Endothelial cell of umbilical vein (primary cell): ENCODE measurements around the gene PHOX2A. TPM values are rescaled to one million over a fixed set of nuclear protein-coding genes. Genes with fewer than 3 reads are reported as not detected.

Experiments
- BruUV-seq: library from RNA; stranded (reverse); fragments of 400-500 nt; replicated peaks from 2 replicates; lab custom pipeline; 2021; lab: Mats Ljungman, UMichigan
- CTCF ChIA-PET: fragments of 300-600, 350-600 bp; sonication (Branson Sonifier 250); formaldehyde crosslinking; loops from one replicate; lab custom pipeline; 2021; ENCODE audit warnings: antibody characterized with exemption, inconsistent platforms; lab: Charles Lee
- POLR2A ChIA-PET: fragments of 300-600, 350-600 bp; sonication (Branson Sonifier 250); formaldehyde crosslinking; loops from one replicate; lab custom pipeline; 2021; ENCODE audit warnings: antibody characterized with exemption, inconsistent platforms; lab: Charles Lee
- DNase-seq: peaks from one replicate; pipeline ENCODE4 v3.0.0-alpha.2; 2011; ENCODE audit warnings: low read depth, low spot score
- FAIRE-seq: peaks from 2 replicates; lab custom pipeline; 2011; peaks lifted over from hg19 to GRCh38; lab: Jason Lieb, UNC
- H2AFZ ChIP-seq: 2 replicates; pipeline ENCODE4 v1.6.0; 2012; ENCODE audit warnings: low read depth, low read length, control low read depth, inconsistent platforms
- H3K27ac ChIP-seq: 2 replicates; pipeline ENCODE4 v1.5.1; 2011; ENCODE audit warnings: low read depth, mild to moderate bottlenecking, control low read depth, low read length, moderate library complexity; ENCODE audit not compliant: insufficient read depth
- H3K27me3 ChIP-seq, 2 experiments: 2 replicates each; pipeline versions ENCODE4 v1.6.0 to v1.6.1; 2011; ENCODE audit warnings: low read length in 2 of 2, mixed read lengths in 1 of 2; ENCODE audit not compliant: control insufficient read depth in 2 of 2, insufficient read depth in 2 of 2
- H3K36me3 ChIP-seq, 2 experiments: 2 replicates in 1 of 2; 3 replicates in 1 of 2; pipeline ENCODE4 v1.5.1; 2011; ENCODE audit warnings: low read length in 2 of 2, mild to moderate bottlenecking in 1 of 2, moderate library complexity in 1 of 2; ENCODE audit not compliant: control insufficient read depth in 2 of 2, insufficient read depth in 2 of 2; ENCODE audit errors: extremely low read depth in 1 of 2
- H3K4me1 ChIP-seq: 3 replicates; pipeline ENCODE4 v1.5.1; 2011; ENCODE audit warnings: mild to moderate bottlenecking, low read length; ENCODE audit not compliant: control insufficient read depth, insufficient read depth; ENCODE audit errors: extremely low read depth
- H3K4me2 ChIP-seq: 2 replicates; pipeline ENCODE4 v1.6.1; 2011; ENCODE audit warnings: low read length, control low read depth, mixed read lengths; ENCODE audit not compliant: insufficient read depth
- H3K4me3 ChIP-seq, 3 experiments: fragments of 200-600 bp in 1 of 3; sonication (generic), shearing (Covaris generic) in 1 of 3; replicated peaks in 1 of 3; 2 replicates each; pipeline ENCODE4 v1.5.1; 2011 to 2016; ENCODE audit warnings: control low read depth in 3 of 3, low read length in 3 of 3, mild to moderate bottlenecking in 2 of 3, inconsistent platforms in 1 of 3, low read depth in 1 of 3, moderate library complexity in 1 of 3; ENCODE audit not compliant: insufficient read depth in 1 of 3
- H3K79me2 ChIP-seq: 2 replicates; pipeline ENCODE4 v1.6.0; 2012; ENCODE audit warnings: low read length, inconsistent platforms; ENCODE audit not compliant: control insufficient read depth, insufficient read depth
- H3K9ac ChIP-seq: replicated peaks from 2 replicates; pipeline ENCODE3; 2011; ENCODE audit warnings: low read length, control low read depth; ENCODE audit not compliant: insufficient read depth; ENCODE audit errors: extremely low read depth
- H3K9me1 ChIP-seq: replicated peaks from 3 replicates; pipeline ENCODE4 v1.6.0; 2011; ENCODE audit warnings: mild to moderate bottlenecking, low read length; ENCODE audit not compliant: control insufficient read depth, insufficient read depth; ENCODE audit errors: extremely low read depth
- H3K9me3 ChIP-seq: replicated peaks from 2 replicates; pipeline ENCODE4 v1.5.1; 2012; ENCODE audit warnings: low read length, inconsistent platforms; ENCODE audit not compliant: control insufficient read depth, insufficient read depth
- H4K20me1 ChIP-seq: replicated peaks from 2 replicates; pipeline ENCODE3; 2011; ENCODE audit warnings: mild to moderate bottlenecking, low read length; ENCODE audit not compliant: control insufficient read depth, insufficient read depth; ENCODE audit errors: extremely low read depth
- EZH2 ChIP-seq: IDR thresholded peaks from 2 replicates; pipeline ENCODE4 v1.6.1; 2012; ENCODE audit warnings: borderline replicate concordance, low read depth, mild to moderate bottlenecking, moderate library complexity, low read length, inconsistent platforms; ENCODE audit not compliant: severe bottlenecking
- FOS ChIP-seq: IDR thresholded peaks from 2 replicates; pipeline ENCODE4 v1.6.1; 2011; ENCODE audit warnings: mild to moderate bottlenecking, low read length, moderate library complexity, borderline replicate concordance; ENCODE audit not compliant: insufficient read depth
- GATA2 ChIP-seq: IDR thresholded peaks from 2 replicates; pipeline ENCODE4 v1.7.0; 2011; ENCODE audit warnings: low read depth, mild to moderate bottlenecking, moderate library complexity, mixed read lengths, low read length; ENCODE audit not compliant: insufficient read length, insufficient read depth
- JUN ChIP-seq: IDR thresholded peaks from 2 replicates; pipeline ENCODE4 v1.6.1; 2011; ENCODE audit warnings: borderline replicate concordance, low read depth; ENCODE audit not compliant: insufficient read length, insufficient read depth
- MAX ChIP-seq: IDR thresholded peaks from 2 replicates; pipeline ENCODE4 v1.6.1; 2011; ENCODE audit not compliant: insufficient read depth, insufficient read length
- MYC ChIP-seq: IDR thresholded peaks from one replicate; pipeline ENCODE4 v1.6.1; 2011; ENCODE audit warnings: mild to moderate bottlenecking, low read depth, low read length
- POLR2A ChIP-seq: IDR thresholded peaks from 2 replicates; pipeline ENCODE4 v1.6.1; 2012; ENCODE audit warnings: low read depth, mild to moderate bottlenecking, control low read depth, low read length
- POLR2AphosphoS5 ChIP-seq: IDR thresholded peaks from 2 replicates; pipeline ENCODE4 v1.6.1; 2012; ENCODE audit warnings: low read depth, mild to moderate bottlenecking, control low read depth, low read length, moderate library complexity; ENCODE audit not compliant: insufficient read depth
- dilution Hi-C: fragments of 300-500 bp; cut with MboI; formaldehyde crosslinking; loops from one replicate; pipeline ENCODE4 v1.15.0; 2019; ENCODE audit warnings: low sequenced_read_pairs; ENCODE audit not compliant: extremely low pct_ligation_motif_present
- intact Hi-C: fragments of 100-400 bp; cut with micrococcal nuclease; formaldehyde crosslinking; loops from one replicate; pipeline ENCODE4 v1.10.0; 2022
- polyA plus RNA-seq, 4 experiments: library from polyadenylated mRNA; depleted of rRNA in 3 of 4; stranded (reverse) in 3 of 4; unstranded in 1 of 4; fragments of >200 nt; gene quantifications; 2 replicates each; pipeline versions ENCODE4 v1.2.1 to v1.2.3, GENCODE V29; 2011 to 2012; ENCODE audit warnings: missing spikeins in 1 of 4
- total RNA-seq: library from RNA; stranded (reverse); gene quantifications from 2 replicates; pipeline ENCODE4 v1.2.3, GENCODE V29; 2021
- TF ChIP-seq, protein P1 (sequence below), 2 donors: IDR thresholded peaks; 1 replicate in 1 of 2; 2 replicates in 1 of 2; pipeline ENCODE4 v1.5.1; 2011; ENCODE audit warnings: low read length in 2 of 2, mild to moderate bottlenecking in 2 of 2, moderate library complexity in 2 of 2, control low read depth in 1 of 2, inconsistent platforms in 1 of 2, low read depth in 1 of 2; ENCODE audit not compliant: insufficient read depth in 1 of 2; ENCODE audit errors: extremely low read depth in 1 of 2

PHOX2A gene
- total and polyA plus RNA-seq, 2 donors (not counting 3 experiments of a cell fraction or from before 2014, with no cell fraction given): not detected

DNA sequence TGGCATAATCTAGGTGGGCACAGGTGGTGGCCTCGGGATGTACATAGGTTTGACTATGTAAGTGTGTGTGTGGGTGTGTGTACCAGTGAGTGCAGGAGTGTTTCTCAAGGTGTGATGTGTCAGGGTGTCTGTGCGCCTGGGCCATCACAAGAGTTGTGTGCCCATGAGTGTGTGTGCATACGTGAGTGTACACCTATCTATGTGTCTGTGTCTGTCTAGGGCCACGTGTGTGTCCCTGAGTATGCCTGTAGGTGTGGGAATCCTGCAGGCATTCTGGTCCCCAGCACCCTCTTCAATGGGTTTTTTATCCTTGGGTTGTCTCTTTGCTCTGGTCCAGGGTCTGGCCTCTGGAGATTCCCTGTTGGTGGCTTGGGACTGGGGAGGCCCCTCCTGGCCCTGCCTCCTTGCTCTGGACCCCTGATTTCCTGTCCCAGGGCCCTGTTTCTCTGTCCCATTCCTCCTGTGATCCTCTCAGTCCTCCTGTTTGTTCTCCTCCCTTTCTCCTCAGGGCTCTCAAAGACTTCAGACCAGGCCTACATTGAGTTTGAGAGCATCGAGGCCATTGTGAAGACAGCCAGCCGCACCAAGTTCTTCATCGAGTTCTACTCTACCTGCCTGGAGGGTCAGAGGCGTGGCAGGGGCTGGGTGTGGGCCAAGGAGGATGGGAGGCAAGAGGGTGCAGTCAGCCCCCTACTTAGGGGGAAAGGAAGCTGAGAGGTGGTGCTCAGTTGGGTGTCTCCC lies 10.0 kb downstream of the PHOX2A start:
- DNase-seq (no peak), FAIRE-seq (no peak)
- no peak overlapping the region for H3K4me3 ChIP-seq
- POLR2A ChIA-PET: no interaction called here
- CTCF ChIA-PET: interaction anchor here (1.2 kb wide), 1 partner anchor 209 kb away, joined by 8 read pairs; no protein-coding TSS in a partner anchor
- H2AFZ ChIP-seq: no peak overlapping the region
- no TSS peak for BruUV-seq
- intact Hi-C loops (no loop called here), dilution Hi-C loops (no loop called here)
- TF ChIP-seq, protein P1, sequence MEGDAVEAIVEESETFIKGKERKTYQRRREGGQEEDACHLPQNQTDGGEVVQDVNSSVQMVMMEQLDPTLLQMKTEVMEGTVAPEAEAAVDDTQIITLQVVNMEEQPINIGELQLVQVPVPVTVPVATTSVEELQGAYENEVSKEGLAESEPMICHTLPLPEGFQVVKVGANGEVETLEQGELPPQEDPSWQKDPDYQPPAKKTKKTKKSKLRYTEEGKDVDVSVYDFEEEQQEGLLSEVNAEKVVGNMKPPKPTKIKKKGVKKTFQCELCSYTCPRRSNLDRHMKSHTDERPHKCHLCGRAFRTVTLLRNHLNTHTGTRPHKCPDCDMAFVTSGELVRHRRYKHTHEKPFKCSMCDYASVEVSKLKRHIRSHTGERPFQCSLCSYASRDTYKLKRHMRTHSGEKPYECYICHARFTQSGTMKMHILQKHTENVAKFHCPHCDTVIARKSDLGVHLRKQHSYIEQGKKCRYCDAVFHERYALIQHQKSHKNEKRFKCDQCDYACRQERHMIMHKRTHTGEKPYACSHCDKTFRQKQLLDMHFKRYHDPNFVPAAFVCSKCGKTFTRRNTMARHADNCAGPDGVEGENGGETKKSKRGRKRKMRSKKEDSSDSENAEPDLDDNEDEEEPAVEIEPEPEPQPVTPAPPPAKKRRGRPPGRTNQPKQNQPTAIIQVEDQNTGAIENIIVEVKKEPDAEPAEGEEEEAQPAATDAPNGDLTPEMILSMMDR (IDR thresholded peaks at IDR 0.05; ENCODE audit: extremely low read depth in 1 of 2, insufficient read depth in 1 of 2, low read depth in 1 of 2, low read length in 2 of 2): no peak
- TF ChIP-seq POLR2A: peak; percentile 44
- no peak overlapping the region for H3K27ac ChIP-seq
- H4K20me1 ChIP-seq: no peaks in the 10 kb centered on the region
- no peaks in the 10 kb centered on the region for H3K9me3 ChIP-seq
- H3K36me3 ChIP-seq: peaks cover 17 to 78% of the 10 kb centered on the region in 2 experiments
- H3K9me1 ChIP-seq: no peaks in the 10 kb centered on the region
- no peaks in the 10 kb centered on the region for H3K4me1 ChIP-seq
- H3K27me3 ChIP-seq: peaks cover 0 to 2% of the 10 kb centered on the region in 2 experiments
- H3K9ac ChIP-seq: no peak overlapping the region
- no peak overlapping the region for H3K4me2 ChIP-seq
- H3K79me2 ChIP-seq: no peaks in the 10 kb centered on the region

DNA sequence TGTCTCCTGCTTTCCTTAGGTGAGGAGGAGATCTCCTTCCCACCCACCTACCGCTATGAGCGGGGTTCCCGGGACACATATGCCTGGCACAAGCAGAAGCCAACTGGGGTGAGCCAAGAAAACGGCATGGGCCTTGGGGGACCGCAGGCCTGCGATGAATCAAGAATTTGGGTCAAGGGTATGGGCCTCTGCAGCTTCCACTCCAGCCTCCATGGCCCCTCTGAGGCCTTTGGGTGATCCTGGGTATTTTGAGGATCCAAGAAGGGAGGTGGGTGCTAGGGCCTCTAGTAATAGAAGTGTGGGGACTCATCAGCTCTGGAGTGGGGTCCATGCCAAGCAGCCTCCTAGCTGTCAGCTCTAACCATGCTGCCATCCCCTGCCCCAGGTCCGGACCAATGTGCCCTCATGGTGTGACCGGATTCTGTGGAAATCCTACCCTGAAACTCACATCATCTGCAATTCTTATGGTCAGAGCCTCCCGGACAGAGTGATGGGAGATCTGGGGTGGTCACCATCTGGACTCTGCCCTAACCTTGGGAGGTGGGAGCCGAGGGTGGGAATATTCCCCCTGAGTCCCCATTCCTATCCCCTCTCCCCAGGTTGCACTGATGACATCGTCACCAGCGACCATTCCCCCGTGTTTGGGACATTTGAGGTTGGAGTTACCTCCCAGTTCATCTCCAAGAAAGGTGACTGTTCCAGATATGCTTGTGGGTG lies 10.8 kb downstream of the PHOX2A start:
- POLR2A ChIA-PET: no interaction called here
- no peak overlapping the region for H3K4me2 ChIP-seq
- no peaks in the 10 kb centered on the region for H3K9me3 ChIP-seq
- BruUV-seq: no TSS peak
- peaks cover 17 to 85% of the 10 kb centered on the region in 2 experiments for H3K36me3 ChIP-seq
- DNase-seq (no peak), FAIRE-seq (no peak)
- H2AFZ ChIP-seq: no peak overlapping the region
- no peaks in the 10 kb centered on the region for H3K27me3 ChIP-seq
- H3K79me2 ChIP-seq: no peaks in the 10 kb centered on the region
- CTCF ChIA-PET: no interaction called here
- intact Hi-C loops (no loop called here), dilution Hi-C loops (no loop called here)
- H3K4me3 ChIP-seq: no peak overlapping the region
- no peak overlapping the region for H3K9ac ChIP-seq
- H3K27ac ChIP-seq: no peak overlapping the region
- H3K9me1 ChIP-seq: no peaks in the 10 kb centered on the region
- TF ChIP-seq FOS: no peak
- TF ChIP-seq, protein P1 (IDR thresholded peaks at IDR 0.05; ENCODE audit: extremely low read depth in 1 of 2, insufficient read depth in 1 of 2, low read depth in 1 of 2, low read length in 2 of 2): no peak
- no peak for TF ChIP-seq POLR2AphosphoS5
- TF ChIP-seq POLR2A: no peak
- TF ChIP-seq EZH2: no peak
- TF ChIP-seq MYC: no peak
- no peak for TF ChIP-seq GATA2
- no peak for TF ChIP-seq JUN
- TF ChIP-seq MAX: no peak
- H4K20me1 ChIP-seq: no peaks in the 10 kb centered on the region
- H3K4me1 ChIP-seq: no peaks in the 10 kb centered on the region
